ENCODE data around the gene CSF2. TPM values are rescaled to one million over a fixed set of nuclear protein-coding genes. Genes with fewer than 3 reads are reported as not detected.

The CSF2 gene
- total RNA-seq, 1 donor from 2014 or later = not detected

DNA sequence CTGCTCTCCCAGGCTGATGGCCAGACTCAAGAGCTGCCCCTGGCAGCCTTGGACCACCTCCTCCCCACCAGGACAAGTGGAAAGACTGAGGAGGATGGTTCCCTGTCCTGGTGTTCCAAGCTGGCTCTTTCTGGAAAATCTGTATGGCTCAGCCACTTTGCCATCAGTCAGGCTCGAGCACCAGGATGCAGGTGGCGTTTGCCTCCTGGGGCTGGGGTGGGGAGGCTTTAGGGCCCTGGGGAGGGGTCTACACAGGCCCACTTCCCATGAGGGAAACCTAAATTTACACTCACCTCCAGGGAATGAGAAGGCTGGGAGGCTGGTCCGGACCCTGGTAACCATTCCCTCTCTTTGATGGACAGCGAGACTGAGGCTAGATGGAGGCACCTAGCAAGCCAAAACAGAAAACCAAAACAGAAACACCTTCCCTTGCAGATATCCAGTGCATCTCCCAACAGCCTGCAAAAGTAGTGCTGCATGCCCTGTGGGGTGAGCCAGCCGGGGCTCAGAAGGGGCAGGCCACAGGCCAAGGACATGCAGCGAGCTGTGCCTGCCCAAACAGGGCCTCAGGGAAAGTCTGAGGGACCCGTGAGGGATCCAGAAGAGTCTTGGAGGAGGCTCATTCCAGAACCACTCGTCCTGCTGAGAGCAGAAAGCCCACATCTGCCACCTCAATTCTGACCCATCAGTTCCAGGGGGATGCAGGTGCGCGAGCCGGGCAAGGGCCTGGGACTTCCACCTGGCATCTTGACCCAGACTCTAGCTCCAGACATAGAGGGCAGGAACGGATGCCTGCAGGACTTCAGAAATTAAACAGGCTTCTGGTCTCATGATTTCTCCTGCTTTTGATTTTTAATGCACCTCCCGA lies 5.4 kb upstream of the CSF2 start:
- H3K27ac Mint-ChIP-seq (ENCODE audit: unreplicated experiment) = no peak overlapping the region
- TF ChIP-seq, protein P1, sequence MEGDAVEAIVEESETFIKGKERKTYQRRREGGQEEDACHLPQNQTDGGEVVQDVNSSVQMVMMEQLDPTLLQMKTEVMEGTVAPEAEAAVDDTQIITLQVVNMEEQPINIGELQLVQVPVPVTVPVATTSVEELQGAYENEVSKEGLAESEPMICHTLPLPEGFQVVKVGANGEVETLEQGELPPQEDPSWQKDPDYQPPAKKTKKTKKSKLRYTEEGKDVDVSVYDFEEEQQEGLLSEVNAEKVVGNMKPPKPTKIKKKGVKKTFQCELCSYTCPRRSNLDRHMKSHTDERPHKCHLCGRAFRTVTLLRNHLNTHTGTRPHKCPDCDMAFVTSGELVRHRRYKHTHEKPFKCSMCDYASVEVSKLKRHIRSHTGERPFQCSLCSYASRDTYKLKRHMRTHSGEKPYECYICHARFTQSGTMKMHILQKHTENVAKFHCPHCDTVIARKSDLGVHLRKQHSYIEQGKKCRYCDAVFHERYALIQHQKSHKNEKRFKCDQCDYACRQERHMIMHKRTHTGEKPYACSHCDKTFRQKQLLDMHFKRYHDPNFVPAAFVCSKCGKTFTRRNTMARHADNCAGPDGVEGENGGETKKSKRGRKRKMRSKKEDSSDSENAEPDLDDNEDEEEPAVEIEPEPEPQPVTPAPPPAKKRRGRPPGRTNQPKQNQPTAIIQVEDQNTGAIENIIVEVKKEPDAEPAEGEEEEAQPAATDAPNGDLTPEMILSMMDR (IDR thresholded peaks at IDR 0.05; ENCODE audit: partially characterized antibody, unreplicated experiment) = no peak

DNA sequence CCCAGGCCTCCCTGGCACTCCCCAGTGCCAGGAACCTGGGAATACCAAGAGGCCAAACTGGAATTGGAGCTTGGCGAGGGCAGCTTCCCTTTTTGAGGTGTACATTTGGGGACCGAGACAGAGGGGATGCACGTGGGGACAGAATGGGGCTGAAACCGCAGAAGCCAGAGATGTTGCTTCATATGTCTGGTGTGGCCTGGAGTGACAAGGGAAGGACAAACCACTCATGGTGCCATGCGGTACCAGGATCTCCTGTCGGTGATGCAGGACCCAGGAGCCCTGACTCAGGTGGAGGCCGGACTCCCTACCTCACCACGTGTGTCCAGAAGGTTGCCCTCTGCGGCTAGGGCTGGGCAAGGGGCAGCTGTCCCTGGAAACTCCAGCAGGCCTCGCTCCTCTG lies 4.0 kb upstream of the CSF2 start:
- no peak overlapping the region for H3K27ac Mint-ChIP-seq (ENCODE audit: unreplicated experiment)
- TF ChIP-seq, protein P1 (IDR thresholded peaks at IDR 0.05; ENCODE audit: partially characterized antibody, unreplicated experiment) = no peak

More for the DNA sequence above, 5.4 kb upstream of the CSF2 start:
- H3K27me3 Mint-ChIP-seq (ENCODE audit: unreplicated experiment) = peaks cover 9% of the 10 kb centered on the region
- H3K36me3 Mint-ChIP-seq (ENCODE audit: unreplicated experiment) = no peaks in the 10 kb centered on the region
- H3K9me3 Mint-ChIP-seq (ENCODE audit: unreplicated experiment) = peaks cover 5% of the 10 kb centered on the region
- no peak overlapping the region for H3K4me3 Mint-ChIP-seq (ENCODE audit: unreplicated experiment)
- no peak for DNase-seq
- H3K4me1 Mint-ChIP-seq (ENCODE audit: low read depth, unreplicated experiment) = peaks cover 2% of the 10 kb centered on the region

DNA sequence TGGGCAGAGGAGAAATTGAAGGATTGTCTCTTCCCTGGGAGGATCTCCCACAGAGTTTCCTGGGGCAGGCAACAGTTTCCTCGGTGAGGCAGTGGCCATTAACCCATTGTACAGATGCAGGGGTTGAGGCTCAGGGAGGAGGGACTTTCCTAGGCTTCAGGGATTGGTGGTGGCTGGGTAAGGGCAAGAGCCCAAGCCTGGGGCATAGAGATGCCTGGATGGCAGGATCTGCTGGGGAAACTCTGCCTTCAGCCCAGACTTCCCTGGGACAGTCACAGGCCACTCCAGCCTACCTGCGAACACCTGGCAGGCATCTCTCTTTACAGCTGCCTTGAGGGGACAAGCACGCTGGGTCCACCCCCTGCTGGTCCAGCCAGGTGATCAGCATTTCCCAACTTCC lies 3.6 kb upstream of the CSF2 start:
- Mint-ChIP-seq H3K36me3 (ENCODE audit: unreplicated experiment) (no peaks in the 10 kb centered on the region), H3K27me3 (ENCODE audit: unreplicated experiment) (peaks cover 6% of the 10 kb centered on the region), H3K4me3 (ENCODE audit: unreplicated experiment) (no peak overlapping the region), H3K9me3 (ENCODE audit: unreplicated experiment) (peaks cover 5% of the 10 kb centered on the region), H3K27ac (ENCODE audit: unreplicated experiment) (no peak overlapping the region), H3K4me1 (ENCODE audit: low read depth, unreplicated experiment) (no peaks in the 10 kb centered on the region)
- TF ChIP-seq, protein P1 (IDR thresholded peaks at IDR 0.05; ENCODE audit: partially characterized antibody, unreplicated experiment) = no peak
- no peak for DNase-seq

More for the DNA sequence above, 4.0 kb upstream of the CSF2 start:
- Mint-ChIP-seq H3K27me3 (ENCODE audit: unreplicated experiment) (peaks cover 6% of the 10 kb centered on the region), H3K9me3 (ENCODE audit: unreplicated experiment) (peaks cover 5% of the 10 kb centered on the region), H3K4me3 (ENCODE audit: unreplicated experiment) (no peak overlapping the region), H3K4me1 (ENCODE audit: low read depth, unreplicated experiment) (peaks cover 1% of the 10 kb centered on the region), H3K36me3 (ENCODE audit: unreplicated experiment) (no peaks in the 10 kb centered on the region)
- no peak for DNase-seq

DNA sequence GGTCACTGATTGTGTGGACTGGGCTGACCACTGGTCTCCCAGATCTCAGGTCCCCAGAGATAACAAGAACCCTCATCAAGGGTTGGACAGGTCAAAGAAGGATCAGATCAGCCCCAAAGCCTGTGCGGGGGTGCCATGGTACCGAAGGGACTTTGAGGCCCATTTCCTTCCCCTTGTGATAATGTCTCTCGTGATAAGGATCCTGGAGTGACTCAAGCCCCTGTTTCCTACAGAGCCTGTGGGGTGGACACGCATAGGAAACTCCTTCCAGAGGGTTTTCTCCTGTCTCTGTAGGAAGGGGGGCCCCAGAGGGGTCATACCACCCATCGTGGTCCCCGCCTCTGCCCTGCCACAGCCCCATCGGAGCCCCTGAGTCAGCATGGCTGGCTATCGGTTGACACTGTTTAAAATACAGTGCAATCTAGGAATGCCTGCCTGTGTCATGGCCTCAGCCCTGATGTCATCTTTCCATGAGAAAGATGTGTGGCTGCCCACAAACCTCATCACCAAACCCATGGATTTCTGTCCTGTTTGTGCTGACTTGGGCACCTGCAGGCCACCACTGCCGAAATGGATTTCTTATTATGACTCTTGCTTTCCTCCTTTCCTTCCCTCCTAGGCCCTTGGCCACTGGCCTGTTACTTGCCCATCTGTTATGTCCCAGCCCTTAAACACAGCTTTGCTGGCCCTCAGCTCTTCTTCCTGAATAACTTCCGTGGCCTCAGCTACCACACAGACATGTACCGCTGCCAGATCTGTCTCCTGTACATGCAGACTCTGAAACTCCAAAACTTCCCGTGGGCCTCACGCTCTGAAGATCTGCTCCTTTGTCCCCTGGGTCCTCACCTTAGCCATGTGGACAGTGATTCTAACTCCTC lies 2.9 kb upstream of the CSF2 start:
- H3K27ac Mint-ChIP-seq (ENCODE audit: unreplicated experiment) = no peak overlapping the region
- DNase-seq = no peak
- H3K27me3 Mint-ChIP-seq (ENCODE audit: unreplicated experiment) = peaks cover 3% of the 10 kb centered on the region
- TF ChIP-seq, protein P1 (IDR thresholded peaks at IDR 0.05; ENCODE audit: partially characterized antibody, unreplicated experiment) = no peak
- H3K36me3 Mint-ChIP-seq (ENCODE audit: unreplicated experiment) = no peaks in the 10 kb centered on the region
- H3K4me1 Mint-ChIP-seq (ENCODE audit: low read depth, unreplicated experiment) = no peaks in the 10 kb centered on the region
- H3K9me3 Mint-ChIP-seq (ENCODE audit: unreplicated experiment) = peaks cover 5% of the 10 kb centered on the region
- H3K4me3 Mint-ChIP-seq (ENCODE audit: unreplicated experiment) = no peak overlapping the region

Measured in glutamatergic neuron (in vitro differentiated cells).